CD1c-positive myeloid dendritic cell (primary cell): ENCODE measurements around the gene ABHD10.

ENCODE experiments used
- DNase-seq: peaks from one replicate; pipeline ENCODE4 v3.0.0-alpha.2; 2016; ENCODE audit errors: extremely low spot score

Gene ABHD10

DNA sequence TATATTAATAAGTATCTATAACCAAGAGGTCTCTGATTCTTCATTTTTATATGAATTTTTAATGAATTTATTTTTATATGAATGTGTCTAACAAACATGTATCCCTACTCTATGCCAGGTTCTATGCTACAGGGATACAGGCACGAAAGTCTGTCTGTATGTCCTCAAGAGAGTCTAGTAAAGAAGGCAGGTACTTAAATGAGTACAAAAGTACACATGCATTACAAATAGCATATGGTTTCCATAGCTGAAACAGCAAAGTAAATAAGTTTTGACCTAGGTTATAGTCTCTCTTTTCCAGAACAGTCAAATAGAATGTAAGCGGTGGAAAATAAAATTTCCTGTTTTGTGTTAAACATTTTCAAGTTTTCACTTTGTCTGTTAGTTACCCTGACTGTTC is 13.3 kb upstream of the ABHD10 start:
- DNase-seq, result no peak

DNA sequence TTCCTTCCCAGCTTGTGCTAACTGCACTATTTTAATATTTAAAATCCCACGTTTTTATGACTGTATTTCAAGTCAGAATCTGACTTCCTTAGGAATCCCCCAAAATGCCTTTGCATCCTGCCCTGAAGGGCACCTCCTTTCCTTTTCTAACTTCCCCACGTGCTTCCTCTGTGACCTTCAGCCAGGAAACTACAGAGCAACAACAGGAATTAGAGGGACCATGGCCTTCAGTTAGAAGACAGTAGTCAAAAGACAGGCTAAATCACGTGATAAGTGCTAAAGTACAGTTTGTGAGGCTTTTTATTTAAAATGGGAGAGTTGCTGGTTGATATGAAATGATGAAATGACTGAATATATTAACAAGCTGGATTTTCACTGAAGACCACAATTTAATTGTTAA is 11.8 kb upstream of the ABHD10 start:
- DNase-seq, result no peak

DNA sequence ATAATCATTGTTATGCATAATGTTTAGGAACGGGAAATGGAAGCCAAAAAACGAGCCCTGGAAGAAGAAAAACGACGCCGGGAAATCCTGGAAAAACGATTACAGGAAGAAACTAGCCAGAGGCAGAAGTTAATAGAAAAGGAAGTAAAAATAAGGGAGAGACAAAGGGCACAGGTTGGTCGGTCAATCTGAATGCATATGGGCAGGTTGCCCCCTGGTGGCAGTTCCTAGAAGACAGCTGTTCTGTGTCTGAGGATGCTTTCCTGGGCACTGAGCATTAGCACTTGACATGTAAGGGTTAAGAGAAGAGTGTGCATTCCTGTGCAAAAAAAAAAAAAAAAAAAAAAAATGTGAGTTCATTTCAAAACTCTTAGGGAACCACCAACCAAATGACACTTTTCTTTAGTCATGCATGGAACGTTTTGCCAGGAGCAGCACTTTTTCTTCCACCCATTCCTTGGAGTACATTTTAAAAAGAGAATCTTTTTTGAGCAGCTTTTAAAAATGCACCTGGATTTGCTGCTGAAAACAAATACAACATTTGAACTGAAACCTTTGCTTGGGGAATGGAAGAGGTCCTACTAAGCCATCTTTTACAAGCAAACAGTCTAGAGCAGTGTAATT is 11.1 kb upstream of the ABHD10 start:
- peak; percentile 85 for DNase-seq

DNA sequence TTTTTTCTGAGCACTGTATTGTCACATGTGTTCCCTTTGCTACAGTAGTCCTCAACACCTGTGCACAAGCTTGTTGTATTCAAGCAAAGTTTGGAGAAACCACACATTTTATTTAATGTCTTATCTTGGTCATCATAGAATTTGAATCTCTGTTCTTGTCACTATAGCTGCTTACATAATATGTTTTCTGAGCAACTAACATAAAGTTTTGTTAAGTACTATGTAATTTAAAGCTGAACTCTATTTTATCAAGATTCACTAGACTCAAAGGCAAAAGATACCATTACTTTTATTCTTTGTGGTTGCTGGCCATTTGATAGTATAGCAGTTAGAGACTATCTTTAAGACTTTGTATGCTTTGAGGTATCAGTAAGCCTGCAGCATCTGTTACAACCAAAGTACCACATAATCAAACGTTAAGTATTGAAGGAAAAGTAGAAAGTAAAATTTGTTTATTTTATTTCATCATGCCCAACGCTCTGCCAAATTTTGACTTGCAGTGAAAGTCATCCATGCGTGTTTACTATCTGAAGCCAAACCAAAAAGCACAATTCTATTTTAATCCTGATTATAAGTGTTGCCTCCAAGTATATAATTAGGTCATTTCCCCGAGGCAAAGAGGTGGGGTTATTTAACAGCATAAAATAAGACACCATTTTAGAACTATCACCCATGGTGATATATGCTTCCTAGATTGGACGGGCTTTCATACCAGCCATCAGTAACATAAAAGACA is 10.3 kb upstream of the ABHD10 start:
- no peak for DNase-seq

DNA sequence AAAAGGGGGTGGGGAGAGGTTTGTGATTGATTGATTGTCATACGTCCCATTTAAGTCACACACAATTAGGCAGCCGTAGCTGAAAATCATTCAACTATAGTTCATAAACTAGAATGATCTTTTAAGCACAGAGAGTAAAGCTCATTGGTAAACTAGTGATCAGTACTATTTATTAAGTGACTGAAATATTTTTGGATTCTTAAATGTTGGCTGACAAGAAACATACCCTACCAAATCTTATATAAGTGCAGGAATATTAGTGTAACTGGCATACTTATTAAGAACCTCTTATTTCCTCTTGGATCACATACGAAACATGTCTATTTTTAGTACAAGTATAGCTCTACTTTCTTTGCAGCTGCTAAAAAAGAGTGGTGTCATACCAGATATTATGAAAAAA is 8.4 kb upstream of the ABHD10 start:
- no peak for DNase-seq

DNA sequence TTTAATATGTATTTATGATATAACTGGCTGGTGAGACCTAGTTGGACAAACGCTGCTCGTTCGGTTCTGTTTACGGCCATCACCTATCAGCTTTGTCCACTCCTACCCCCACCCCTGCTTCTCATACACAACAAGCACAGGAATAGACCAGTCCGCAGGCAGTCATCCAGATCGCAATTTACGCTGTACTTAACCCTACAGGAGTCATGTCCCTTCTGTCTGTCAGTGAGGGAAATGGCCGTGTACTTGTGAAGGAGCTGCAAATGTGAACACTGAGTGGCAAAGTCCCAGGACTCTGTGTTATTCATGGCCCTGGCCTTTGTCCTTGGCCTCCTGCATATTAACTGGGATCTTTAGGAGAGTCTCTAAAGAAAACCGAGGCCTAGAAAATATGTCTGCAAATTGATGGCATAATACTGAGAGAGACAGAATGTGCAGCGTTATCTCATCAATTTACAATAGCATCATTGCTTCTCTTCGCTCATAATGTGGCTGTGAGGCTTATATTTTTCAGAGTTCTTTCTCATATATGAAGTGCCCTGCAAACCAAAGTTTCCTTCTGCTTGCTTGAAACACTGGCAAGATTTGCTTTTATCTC is 7.2 kb upstream of the ABHD10 start:
- no peak for DNase-seq

DNA sequence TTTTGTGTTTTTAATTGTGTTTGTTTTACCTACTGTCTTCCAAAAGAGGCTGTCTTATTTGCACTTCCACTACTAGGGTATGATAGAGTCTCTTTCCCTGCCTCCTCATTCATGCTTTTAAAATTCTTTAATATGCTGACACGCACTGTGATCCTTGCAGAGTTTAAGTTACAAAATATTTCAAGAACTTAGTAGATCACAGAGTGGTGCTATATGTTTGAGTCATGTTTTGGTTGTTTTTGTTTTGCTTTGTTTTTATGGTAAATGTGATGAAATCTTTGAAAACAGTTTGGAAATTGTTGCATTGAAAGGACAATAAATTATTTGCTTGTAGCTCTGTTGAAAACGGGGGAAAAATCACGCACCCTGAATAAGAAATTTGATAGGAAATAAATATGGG is 5.9 kb upstream of the ABHD10 start:
- no peak for DNase-seq

DNA sequence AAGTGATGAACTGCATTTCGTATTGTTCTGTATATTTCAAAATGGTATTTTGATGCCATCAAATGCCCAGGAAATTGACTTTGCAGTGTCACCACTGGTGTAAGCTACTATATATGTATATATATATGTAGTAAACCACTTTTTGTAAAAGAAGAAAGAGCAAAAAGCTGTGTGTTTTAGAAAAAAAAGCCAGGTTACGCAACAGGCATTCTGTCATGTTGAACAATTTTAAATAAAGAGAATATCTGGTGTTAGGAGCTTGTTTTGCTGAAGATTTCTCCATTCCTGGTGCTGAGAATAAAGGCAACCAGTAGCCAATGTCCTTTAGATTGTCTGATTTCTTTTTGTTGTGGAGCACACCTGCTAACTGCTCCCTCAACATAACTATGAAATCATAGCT is 3.7 kb upstream of the ABHD10 start:
- no peak for DNase-seq

DNA sequence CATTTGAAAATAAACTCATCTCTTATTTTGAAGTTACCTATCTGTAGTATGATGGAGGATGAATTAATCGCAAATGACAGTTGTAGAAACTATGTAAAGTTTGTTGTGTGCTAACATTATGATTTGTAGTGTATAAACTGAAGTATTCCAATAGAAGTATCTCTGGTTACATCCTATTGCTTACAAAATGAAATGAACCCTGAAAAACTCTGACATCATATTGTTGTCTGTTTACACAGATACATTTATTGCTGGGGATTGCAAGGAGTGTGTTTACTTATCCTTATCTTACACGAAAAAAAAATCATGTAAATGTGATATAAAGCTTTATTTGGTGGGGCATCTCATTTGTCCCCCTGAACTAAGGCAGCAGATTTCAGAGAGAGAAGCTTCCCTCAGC is 2.6 kb upstream of the ABHD10 start:
- DNase-seq, result no peak

DNA sequence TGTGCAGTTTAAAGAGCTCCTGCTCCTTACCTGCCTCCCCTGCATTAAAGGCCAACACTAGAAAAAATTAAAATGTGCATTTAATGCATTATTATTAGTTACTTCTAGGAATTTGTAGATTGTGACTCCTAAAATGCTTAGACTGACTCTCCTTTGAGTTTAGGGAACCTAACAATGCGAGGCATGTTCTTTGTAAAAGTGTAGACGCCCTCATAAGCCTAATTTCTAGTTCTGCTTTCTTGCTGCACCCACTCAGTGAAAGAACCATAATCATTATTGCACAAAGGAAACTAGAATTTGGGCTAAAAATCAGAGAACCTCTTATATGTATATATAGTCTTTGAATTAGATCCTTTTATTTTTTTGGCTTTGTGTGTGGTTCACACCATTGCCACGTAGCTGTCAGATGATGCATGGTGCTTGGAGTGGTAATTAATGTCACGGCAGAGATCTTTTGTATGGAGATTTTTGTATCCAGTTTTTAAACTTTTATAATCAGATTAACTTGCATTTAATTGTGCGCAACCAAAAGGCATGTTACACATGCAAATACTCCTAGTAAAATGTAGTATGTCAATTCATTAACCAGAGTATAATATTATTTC is 710 bp downstream of the ABHD10 start:
- DNase-seq, result peak; percentile 92

DNA sequence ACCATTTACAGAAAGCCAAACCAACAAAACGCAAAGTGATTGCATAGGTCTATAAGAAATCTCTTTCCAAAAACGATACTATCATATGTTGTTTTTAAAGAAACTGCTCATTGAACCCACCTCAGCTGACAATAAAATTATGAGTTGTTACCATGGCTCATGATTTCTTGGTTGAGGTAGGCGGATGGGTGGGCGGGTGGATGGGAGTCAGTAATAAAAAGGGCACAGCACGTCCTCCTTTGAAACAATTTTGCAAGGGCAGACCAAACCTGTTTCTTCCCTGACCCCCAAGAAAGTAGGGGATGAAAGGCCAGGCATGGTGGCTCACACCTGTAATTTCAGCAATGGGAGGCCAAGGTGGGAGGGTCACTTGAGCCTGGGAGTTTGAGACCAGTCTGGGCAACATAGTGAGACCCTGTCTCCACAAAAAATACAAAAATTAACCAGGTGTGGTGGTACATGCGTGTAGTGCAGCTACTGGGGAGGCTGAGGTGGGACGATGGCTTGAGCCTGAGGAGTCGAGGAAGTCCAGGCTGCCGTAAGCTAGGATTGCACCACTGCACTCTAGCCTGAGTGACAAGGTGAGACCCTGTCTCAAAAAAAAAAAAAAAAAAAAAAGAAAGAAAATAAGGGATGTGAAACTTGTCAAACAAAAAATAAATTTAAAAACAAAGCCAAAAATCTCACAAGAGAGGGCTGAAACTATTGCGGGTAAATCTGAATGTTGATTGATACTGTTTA is 2.1 kb downstream of the ABHD10 start:
- DNase-seq, result no peak

DNA sequence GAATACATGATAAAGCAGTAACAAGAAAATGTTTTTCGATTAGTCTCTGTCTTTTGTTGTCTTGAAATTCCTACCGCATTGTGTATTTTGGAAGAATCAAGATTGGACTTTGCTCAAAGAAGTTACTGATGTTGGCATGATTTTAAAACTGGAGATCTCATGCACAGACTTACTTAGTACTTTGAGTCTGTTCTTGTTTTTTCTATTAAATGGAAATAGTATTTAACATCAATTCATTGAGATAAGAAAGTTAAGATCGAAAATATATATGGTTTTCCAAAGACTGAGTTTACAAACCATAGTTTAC is 2.6 kb downstream of the ABHD10 start:
- DNase-seq, result no peak

DNA sequence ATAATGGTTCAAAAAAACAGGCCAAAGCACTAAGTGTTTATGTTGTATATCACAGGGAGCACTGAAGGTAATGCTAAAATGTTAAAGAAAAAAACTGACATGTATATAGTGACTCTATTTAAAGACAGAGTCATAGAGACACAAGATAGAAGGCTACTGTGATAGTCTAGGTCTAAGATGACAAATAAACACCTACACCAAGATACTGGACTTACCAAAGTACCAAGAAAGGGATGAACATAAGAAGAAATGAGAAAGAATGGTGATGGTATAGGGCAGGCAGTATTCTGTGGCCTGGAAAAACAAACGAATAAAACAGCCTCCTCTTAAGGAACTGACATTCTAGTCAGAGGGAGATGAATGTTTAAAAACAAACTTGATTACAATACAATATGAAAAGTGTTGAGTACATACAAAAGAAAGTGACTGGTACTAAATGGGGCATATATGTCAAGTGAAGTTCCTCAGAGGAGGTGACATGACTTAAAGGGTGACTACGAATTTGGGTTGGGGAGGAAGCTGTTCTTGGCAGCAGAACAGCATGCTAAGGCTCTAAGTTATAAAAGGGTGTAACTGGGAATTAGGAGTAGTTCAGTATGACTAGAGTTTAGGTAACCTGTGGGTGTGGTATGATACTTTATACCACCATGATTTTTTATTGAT is 5.9 kb downstream of the ABHD10 start:
- no peak for DNase-seq

DNA sequence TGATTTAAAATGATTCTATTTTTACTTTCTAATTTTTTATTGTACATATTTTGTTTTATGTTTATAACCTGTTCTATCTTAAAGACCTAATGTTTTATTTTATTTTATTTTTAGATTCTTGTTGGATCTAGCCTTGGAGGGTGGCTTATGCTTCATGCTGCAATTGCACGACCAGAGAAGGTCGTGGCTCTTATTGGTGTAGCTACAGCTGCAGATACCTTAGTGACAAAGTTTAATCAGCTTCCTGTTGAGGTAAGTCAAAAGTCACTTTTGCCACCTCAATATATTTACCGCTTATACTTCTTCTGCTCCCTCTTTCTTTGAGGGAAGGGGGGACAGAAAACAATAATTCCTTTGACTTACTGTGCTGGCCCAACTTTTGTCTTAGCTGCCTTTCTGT is 8.0 kb downstream of the ABHD10 start:
- DNase-seq, result no peak

DNA sequence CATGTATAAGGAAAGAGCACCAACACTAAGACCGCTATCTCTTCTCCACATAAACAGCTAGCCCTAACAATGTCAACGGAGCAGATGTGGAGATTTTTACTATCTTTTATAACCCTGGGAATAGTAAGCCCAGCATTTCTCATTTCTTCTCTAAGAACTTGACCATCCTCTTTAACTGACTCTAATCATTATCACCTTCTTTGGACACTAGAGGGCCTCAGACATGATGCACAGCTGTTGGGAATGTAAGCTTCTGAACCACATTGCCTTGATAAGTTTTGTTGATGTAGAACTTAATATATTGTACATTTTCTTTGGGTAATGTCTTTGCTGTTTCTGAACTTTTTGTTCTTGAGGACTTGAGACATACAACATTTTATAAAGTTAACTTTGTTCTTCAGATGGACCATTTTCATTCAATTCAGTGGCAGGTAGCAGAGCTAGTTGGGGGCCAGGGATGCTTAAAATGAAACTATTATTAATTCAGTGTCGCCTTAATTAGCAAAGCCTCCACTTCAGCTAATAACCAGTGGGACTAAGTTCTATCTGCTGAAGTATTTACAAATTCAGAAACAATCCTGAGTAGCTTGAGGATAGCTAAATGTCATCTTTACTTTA is 10.3 kb downstream of the ABHD10 start:
- peak; percentile 47 for DNase-seq

DNA sequence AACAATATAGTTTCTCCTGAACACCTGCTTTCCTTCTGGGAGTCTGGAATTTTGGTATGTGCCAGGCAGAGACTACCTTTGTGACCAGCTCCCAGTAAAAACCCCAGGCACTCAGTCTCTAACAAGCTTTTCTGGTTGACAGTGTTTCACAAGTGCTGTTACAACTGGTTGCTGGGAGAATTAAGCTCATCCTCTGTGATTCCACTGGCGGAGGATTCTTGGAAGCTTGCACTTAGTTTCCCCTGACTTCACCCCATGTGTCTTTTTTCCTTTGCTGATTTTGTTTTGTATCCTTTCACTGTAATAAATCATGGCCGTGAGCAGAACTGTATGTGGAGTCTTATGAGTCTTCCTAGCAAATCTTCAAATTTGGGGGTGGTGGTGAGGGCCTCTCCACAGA is 14.2 kb downstream of the ABHD10 start:
- DNase-seq, result no peak

DNA sequence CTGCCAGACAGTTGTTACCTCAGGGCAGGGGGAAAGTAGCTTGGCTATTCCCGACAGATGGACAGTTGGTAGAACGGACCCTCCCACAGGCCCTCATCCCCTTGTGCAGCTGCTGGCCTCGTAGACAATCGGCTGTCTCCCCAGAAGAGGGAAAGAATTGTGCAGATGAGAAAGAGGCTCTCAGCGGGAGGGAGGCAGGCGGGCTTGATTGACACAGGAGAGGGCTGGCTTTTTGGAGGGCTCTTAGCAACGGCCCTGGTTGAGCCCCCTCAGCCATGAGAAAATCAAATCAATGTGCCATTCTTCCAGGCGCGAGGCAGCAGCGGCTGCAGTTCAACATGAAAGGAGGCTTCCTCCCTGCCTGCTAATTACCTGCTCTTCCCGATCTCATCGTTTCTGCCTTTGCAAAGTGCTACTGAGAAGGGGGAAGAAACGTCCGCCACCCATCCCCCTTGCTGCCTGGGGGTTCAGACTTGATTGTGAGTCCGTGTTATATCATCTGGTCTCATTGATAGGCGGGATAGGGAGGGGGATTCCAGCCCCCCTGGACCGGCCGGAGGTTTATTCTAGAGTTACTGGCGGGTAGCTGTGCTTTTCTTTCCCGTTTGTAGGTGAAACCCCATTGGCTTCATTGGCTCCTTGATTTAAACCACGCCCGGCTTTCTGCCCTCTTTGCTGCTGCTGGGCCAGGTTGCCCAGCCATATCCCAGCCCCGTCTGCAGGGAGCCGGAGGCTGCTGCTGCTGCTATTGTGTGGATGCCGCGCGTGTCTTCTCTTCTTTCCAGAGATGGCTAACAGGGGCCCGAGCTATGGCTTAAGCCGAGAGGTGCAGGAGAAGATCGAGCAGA is 20.0 kb downstream of the ABHD10 start, which contains the start of gene TAGLN3:
Gene TAGLN3, plus strand, starts transcription at position 287 of the 848 bp plus-strand sequence. Its CDS starts 501 bp downstream, at position 788.
- no peak for DNase-seq

DNA sequence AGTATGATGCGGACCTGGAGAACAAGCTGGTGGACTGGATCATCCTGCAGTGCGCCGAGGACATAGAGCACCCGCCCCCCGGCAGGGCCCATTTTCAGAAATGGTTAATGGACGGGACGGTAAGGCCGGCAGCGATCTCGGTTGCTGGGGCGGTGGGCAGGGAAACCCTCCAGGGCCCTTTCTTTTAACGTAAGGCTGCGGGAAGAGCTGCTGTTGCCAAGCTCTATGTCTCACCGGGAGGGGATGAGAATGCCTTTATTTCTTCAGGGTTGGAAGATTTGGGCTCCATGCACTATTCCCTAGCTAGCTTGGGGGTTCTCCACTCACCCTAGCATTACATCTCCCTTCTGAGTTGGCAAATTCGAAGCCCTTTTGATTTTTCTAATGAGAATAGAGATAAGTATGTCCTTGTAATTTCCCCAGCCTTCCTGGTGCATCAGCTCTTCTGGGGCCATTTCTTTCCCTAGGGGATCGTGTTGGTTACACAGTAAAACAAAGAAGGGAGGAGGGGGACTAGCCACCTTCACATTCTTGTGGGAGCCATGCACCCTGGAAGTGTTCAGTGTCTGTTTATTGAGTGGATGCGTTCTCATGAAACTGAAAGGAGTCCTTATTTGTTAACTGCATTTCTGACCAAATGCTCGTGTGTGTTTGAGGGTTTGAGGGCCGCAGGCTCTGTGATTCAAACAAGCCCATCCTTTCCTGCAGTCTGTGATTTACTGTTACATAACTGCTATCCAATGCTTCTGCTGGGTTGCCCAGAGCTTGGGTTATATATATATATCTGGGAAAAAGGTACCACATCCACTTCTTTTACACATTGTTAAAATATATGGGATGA is 20.9 kb downstream of the ABHD10 start:
- no peak for DNase-seq

DNA sequence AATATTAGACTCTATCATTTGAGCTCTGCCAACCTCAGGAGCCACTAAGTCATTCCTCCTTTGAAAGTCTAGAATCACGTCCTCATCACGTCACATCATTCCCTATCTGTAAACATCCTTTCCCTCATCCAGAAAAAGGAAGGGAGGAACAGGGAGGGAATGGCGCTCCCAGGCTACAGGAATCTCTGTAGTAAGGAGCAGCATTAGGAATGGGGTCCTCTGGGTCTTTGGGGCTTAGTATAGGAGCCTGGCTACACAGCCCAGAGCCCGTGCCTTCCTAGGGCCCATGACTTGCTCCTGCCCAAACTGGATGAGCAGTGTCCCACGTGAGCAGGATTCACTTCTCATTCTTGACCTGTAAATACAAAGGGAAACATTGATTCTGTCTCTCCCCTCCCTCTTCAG is 21.5 kb downstream of the ABHD10 start:
- DNase-seq, result no peak
